Transverse colon (tissue), 4 donors: ENCODE data around the gene BANP. TPM values are rescaled to one million over a fixed set of nuclear protein-coding genes. Genes with fewer than 3 reads are reported as not detected.
"Not testable (repeated sequence)": the region's sequence is repeated elsewhere in the genome, so short reads cannot be mapped to it uniquely, and the experiment has no call there.

Experiments used
- DNase-seq: peaks from one replicate; pipeline ENCODE4 v3.0.0-alpha.2; 2019
- H3K27ac ChIP-seq, 4 donors: fragments of 200-600 bp; sonication (generic); 2 replicates each; pipeline ENCODE4 v1.5.1; 2016 to 2018; ENCODE audit warnings: inconsistent platforms in 4 of 4
- H3K27me3 ChIP-seq: fragments of 200-600 bp; sonication (generic); 2 replicates; pipeline ENCODE4 v1.5.1; 2017; ENCODE audit warnings: inconsistent platforms
- H3K36me3 ChIP-seq, 4 donors: fragments of 200-600 bp; sonication (generic); 2 replicates each; pipeline ENCODE4 v1.5.1; 2017 to 2019; ENCODE audit warnings: inconsistent platforms in 4 of 4
- H3K4me1 ChIP-seq, 4 donors: fragments of 200-600 bp; sonication (generic); 2 replicates each; pipeline ENCODE4 v1.5.1; 2017 to 2020; ENCODE audit warnings: inconsistent platforms in 4 of 4
- H3K4me3 ChIP-seq, 4 donors: fragments of 200-600 bp; sonication (generic); 1 replicate in 1 of 4; 2 replicates in 3 of 4; pipeline versions ENCODE4 v1.5.1 to v1.6.1; 2017 to 2019; ENCODE audit warnings: inconsistent platforms in 4 of 4
- H3K9me3 ChIP-seq, 2 donors: fragments of 200-600 bp; sonication (generic); 2 replicates each; pipeline ENCODE4 v1.5.1; 2017 to 2019; ENCODE audit warnings: inconsistent platforms in 2 of 2
- EP300 ChIP-seq: sonication (generic); formaldehyde crosslinking; IDR thresholded peaks from one replicate; pipeline ENCODE4 v1.6.1; 2017; ENCODE audit warnings: antibody characterized with exemption, low read depth
- POLR2A ChIP-seq: fragments of 450-650 bp; IDR thresholded peaks from one replicate; pipeline ENCODE4 v1.6.1; 2016; ENCODE audit warnings: antibody characterized with exemption, mild to moderate bottlenecking, moderate library complexity
- POLR2AphosphoS5 ChIP-seq, 3 donors: sonication (generic); formaldehyde crosslinking; IDR thresholded peaks; one replicate each; pipeline ENCODE4 v1.6.1; 2016; ENCODE audit warnings: antibody characterized with exemption in 3 of 3
- WGBS, 2 donors: methylation state at CpG; one replicate each; pipeline ENCODE4 v1.1.5; 2018; ENCODE audit warnings: low coverage in 1 of 2; 5-methylcytosine and 5-hydroxymethylcytosine counted together
- in situ Hi-C, 4 donors: fragments of 200-750 bp; cut with MboI; loops; one replicate each; pipeline versions ENCODE4 v1.15.0 to v1.15.1; 2017; ENCODE audit warnings: low sequenced_read_pairs in 3 of 4, low pct_ligation_motif_present in 1 of 4, low pct_unique_long_range_greater_than_20kb in 1 of 4
- intact Hi-C: fragments of 100-400 bp; cut with DNase I; formaldehyde crosslinking; loops from one replicate; pipeline ENCODE4 v1.15.1; 2023; ENCODE audit warnings: low total_unique reads
- total RNA-seq, 4 donors: library from RNA; depleted of rRNA; stranded (reverse); fragments of >200 nt; gene quantifications; one replicate each; pipeline ENCODE4 v1.1.0, GENCODE V29; 2016
- TF ChIP-seq, protein P1 (sequence below), 5 experiments: fragments of 200-600 bp in 3 of 5; fragments of 450-650 bp in 2 of 5; sonication (generic) in 3 of 5; IDR thresholded peaks; 1 replicate in 2 of 5; 2 replicates in 3 of 5; pipeline ENCODE4 v1.5.1; 2016 to 2017; ENCODE audit warnings: antibody characterized with exemption in 5 of 5, inconsistent platforms in 3 of 5, mild to moderate bottlenecking in 2 of 5, moderate library complexity in 1 of 5

BANP gene
- total RNA-seq, 4 donors from 2014 or later = 15.3 to 25.1 (median 18.7) TPM

DNA sequence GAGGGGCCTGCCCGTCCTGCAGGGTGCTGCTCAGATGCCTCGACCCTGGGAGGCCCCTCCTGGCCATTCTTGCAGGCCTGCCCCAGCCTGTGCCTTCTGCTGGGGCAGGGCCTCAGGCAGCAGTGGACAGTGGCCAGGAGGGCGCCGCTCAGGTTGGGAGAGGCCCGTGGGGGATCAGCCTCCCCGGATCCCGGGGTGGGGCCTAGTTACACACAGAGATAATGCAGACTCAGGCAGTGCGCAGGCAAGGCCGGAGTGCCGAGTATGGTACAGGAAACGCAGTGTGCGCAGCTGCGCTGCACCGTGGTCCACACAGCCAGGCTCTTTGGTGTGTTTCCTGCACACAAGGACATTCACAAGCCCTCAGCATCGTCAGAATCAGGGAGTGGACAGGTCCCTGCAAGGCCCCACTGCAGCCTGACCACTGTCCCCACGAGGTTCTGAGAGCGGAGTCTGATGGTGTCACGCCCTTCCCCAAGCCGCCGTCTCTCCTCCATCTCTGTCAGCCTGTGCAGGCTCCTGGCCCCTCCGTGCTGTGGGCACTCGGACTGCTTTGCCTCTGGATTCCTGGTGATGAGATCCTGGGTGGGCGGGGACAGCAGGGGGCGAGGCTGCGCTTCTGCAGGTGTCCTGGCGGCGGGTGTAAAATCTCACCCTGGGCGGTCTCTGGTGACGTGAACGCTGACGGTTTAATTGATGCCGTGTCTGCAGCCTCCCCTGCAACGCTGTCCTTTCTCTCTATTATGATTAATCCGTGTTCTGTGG, 141.7 kb downstream of the BANP start:
- H3K27ac ChIP-seq, H3K27me3 ChIP-seq, H3K9me3 ChIP-seq, H3K4me3 ChIP-seq, DNase-seq, intact Hi-C loops, H3K4me1 ChIP-seq, H3K36me3 ChIP-seq, in situ Hi-C loops: not testable (repeated sequence)
- WGBS, 2 donors = 78% methylated on average over 15 of the region's 34 CpGs; no CpG with 5 or more reads in 1 of the 2 donors

- DNase-seq, H3K36me3 ChIP-seq, H3K27ac ChIP-seq, in situ Hi-C loops, H3K4me1 ChIP-seq, H3K4me3 ChIP-seq, intact Hi-C loops, H3K9me3 ChIP-seq: not testable (repeated sequence)
- H3K27me3 ChIP-seq = peaks cover 10% of the 10 kb centered on the region
- WGBS, 2 donors = 80 to 82% methylated on average over 1 to 21 of the region's 25 CpGs
Observed at GRCh38 chr16:88093556-88094252, 142.5 kb downstream of the BANP start.

DNA sequence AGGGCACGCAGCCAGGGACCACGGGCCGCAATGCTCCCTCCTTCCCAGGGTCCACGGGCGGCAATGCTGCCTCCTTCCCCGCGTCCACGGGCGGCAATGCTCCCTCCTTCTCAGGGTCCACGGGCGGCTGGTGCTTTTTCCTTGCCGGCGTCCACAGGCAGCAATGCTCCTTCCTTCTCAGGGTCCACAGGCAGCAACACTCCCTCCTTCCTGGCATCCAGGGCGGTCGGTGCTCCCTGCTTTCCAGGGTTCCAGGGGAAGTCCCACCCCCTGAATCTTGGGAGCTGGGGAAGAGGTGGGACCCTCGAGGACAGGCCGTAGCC, 143.0 kb downstream of the BANP start:
- H3K9me3 ChIP-seq, H3K4me3 ChIP-seq, H3K27ac ChIP-seq, in situ Hi-C loops, DNase-seq, H3K4me1 ChIP-seq, intact Hi-C loops, H3K36me3 ChIP-seq: not testable (repeated sequence)
- H3K27me3 ChIP-seq = peaks cover 12% of the 10 kb centered on the region
- 86% methylated on average over 16 of the region's 17 CpGs; no CpG with 5 or more reads in 1 of the 2 donors for WGBS, 2 donors

GRCh38 chr16:88094900-88095299, 143.7 kb downstream of the BANP start:
- H3K27ac ChIP-seq, intact Hi-C loops, H3K4me1 ChIP-seq, in situ Hi-C loops, H3K36me3 ChIP-seq, H3K9me3 ChIP-seq, H3K4me3 ChIP-seq, DNase-seq: not testable (repeated sequence)
- peaks cover 17% of the 10 kb centered on the region for H3K27me3 ChIP-seq
- 87% methylated on average over 3 of the region's 3 CpGs; no CpG with 5 or more reads in 1 of the 2 donors for WGBS, 2 donors

- 87% methylated on average over 2 of the region's 2 CpGs; no CpG with 5 or more reads in 1 of the 2 donors for WGBS, 2 donors
- H3K27ac ChIP-seq, intact Hi-C loops, in situ Hi-C loops, H3K4me1 ChIP-seq, H3K4me3 ChIP-seq, H3K9me3 ChIP-seq, DNase-seq, H3K36me3 ChIP-seq: not testable (repeated sequence)
- peaks cover 30% of the 10 kb centered on the region for H3K27me3 ChIP-seq
Observed at GRCh38 chr16:88096659-88097058, 145.4 kb downstream of the BANP start.

DNA sequence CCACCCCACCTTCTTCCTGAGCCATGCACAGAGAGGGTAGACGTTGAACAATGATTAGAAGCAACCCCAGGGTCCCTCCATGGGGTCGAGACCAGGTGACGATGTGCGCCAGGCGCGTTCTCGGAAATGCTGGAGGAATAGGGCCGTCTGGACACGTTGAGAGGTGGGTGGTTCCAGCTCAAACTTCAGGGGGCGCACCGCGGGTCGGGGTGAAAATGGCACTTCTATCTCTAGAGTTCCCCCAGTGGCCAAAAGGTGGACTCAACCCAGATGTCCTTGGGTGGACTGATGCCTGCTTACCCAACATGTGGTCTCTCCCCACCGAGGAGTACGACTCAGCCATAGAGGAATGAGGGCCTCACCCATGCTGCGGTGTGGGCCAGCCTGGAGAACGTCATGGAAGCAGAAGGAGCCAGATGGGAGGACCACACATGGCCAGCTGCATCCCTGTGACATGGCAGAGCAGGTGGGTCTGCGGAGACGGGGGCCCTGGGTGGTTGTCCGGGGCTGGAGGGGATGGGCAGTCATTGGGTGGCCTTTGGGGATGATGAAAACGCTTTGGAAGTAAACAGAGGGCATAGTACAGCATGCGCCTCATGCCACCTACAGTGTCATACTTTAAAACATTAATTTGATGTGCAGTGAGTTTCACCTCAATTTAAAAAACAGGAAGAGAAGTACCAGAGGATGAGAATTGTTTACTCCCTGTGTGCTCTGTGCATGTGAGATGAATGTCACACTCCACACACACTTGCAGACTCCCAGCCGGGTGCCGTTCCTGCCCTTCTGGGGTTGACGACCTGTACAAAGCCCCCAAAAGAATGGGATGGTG, 147.7 kb downstream of the BANP start:
- in situ Hi-C loops, DNase-seq, H3K36me3 ChIP-seq, intact Hi-C loops, H3K9me3 ChIP-seq, H3K27ac ChIP-seq, H3K4me3 ChIP-seq, H3K4me1 ChIP-seq: not testable (repeated sequence)
- WGBS, 2 donors = 77% methylated on average over 25 of the region's 25 CpGs; no CpG with 5 or more reads in 1 of the 2 donors
- H3K27me3 ChIP-seq = peaks cover 36% of the 10 kb centered on the region

DNA sequence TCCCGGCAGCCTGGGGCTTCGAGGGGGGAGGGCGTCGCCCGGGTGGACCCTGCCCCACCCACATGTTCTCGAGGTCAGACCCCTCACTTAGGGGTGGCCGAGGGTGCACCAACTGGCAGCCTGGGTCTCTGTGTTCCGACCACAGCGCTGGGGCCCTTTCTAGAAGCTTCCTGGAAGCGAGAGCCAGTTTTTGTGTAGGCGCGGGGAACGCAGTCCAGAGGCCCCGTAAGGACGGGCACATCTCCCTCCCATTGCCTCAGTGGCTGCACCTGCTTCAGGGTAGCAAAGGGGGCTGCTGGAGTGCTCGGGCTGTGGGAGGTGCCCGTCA, 148.3 kb downstream of the BANP start:
- TF ChIP-seq POLR2A = no peak
- no peak for TF ChIP-seq EP300
- TF ChIP-seq, protein P1, sequence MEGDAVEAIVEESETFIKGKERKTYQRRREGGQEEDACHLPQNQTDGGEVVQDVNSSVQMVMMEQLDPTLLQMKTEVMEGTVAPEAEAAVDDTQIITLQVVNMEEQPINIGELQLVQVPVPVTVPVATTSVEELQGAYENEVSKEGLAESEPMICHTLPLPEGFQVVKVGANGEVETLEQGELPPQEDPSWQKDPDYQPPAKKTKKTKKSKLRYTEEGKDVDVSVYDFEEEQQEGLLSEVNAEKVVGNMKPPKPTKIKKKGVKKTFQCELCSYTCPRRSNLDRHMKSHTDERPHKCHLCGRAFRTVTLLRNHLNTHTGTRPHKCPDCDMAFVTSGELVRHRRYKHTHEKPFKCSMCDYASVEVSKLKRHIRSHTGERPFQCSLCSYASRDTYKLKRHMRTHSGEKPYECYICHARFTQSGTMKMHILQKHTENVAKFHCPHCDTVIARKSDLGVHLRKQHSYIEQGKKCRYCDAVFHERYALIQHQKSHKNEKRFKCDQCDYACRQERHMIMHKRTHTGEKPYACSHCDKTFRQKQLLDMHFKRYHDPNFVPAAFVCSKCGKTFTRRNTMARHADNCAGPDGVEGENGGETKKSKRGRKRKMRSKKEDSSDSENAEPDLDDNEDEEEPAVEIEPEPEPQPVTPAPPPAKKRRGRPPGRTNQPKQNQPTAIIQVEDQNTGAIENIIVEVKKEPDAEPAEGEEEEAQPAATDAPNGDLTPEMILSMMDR (IDR thresholded peaks at IDR 0.05) = no peak
- TF ChIP-seq POLR2AphosphoS5 (IDR thresholded peaks at IDR 0.05) = no peak
- in situ Hi-C loops = no loop called here
- WGBS, 2 donors = 83 to 90% methylated on average over 5 to 17 of the region's 17 CpGs

DNA sequence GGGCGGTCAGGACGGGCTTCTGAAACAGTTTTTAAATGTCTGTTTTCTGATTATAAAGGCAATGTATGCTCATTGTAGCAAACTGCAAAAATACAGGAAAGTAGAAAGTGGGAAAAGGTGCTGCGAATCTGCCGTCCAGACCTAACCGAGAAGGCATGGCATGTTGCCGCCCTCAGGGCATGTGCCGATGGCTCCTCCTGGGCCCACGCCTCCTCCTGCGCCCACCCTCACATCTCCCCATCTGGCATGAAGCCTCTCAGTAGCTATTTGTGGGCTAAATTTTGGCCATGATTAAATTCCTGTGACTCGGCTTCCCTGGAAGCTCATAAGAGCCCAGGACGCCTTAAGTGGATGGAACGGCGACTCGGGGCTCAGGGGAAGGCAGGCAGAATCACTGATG, 148.7 kb downstream of the BANP start:
- DNase-seq, H3K4me3 ChIP-seq, in situ Hi-C loops, H3K36me3 ChIP-seq, H3K9me3 ChIP-seq, H3K27ac ChIP-seq, H3K4me1 ChIP-seq, intact Hi-C loops: not testable (repeated sequence)
- WGBS, 2 donors = 83% methylated on average over 14 of the region's 14 CpGs; no CpG with 5 or more reads in 1 of the 2 donors
- peaks cover 36% of the 10 kb centered on the region for H3K27me3 ChIP-seq

More for the DNA sequence above, 148.3 kb downstream of the BANP start:
- Histone ChIP-seq H3K27ac (no peak overlapping the region), H3K27me3 (peaks cover 36% of the 10 kb centered on the region), H3K4me1 (peaks cover 0 to 3% (median 0%) of the 10 kb centered on the region in 4 donors), H3K36me3 (no peaks in the 10 kb centered on the region), H3K4me3 (no peak overlapping the region), H3K9me3 (no peaks in the 10 kb centered on the region)
- intact Hi-C loops = no loop called here
- DNase-seq = no peak
